Spleen (tissue), 7 donors: ENCODE measurements around the gene CAMTA1.

ENCODE experiments used
- CTCF ChIP-seq, 11 experiments: fragments of 200-600 bp in 7 of 11; fragments of 450-650 bp in 4 of 11; sonication (generic) in 4 of 11; IDR thresholded peaks in 8 of 11; conservative IDR thresholded peaks in 3 of 11; 1 replicate in 7 of 11; 2 replicates in 4 of 11; pipeline versions ENCODE4 v1.4.0 to v1.8.0; 2016 to 2021; ENCODE audit warnings: antibody characterized with exemption in 11 of 11, inconsistent platforms in 4 of 11, mild to moderate bottlenecking in 1 of 11
- POLR2AphosphoS5 ChIP-seq, 3 donors: sonication (generic); formaldehyde crosslinking; IDR thresholded peaks; one replicate each; pipeline ENCODE4 v1.5.1; 2017; ENCODE audit warnings: antibody characterized with exemption in 3 of 3
- donor health status: DM: no; HTN: no; CAD: no; lungs with moderate emphysema.
- donor health status: DM: no; HTN: no; CAD: no.
- donor health status: DM: no; HTN: no; CAD: no.

- TF ChIP-seq CTCF (IDR thresholded peaks at IDR 0.05 in 8 of 11, conservative IDR thresholded peaks at IDR 0.05 in 3 of 11) (no peak), POLR2AphosphoS5 (IDR thresholded peaks at IDR 0.05) (no peak)
These were observed 803.2 kb downstream of the CAMTA1 start for GRCh38 chr1:7588457-7588827.
